GM21576 (cell line): ENCODE results near the gene YKT6.

Source experiments
- ATAC-seq: cut with Tn5 transposase; IDR thresholded peaks from one replicate; pipeline ENCODE4 v1.9.1; 2021; ENCODE audit warnings: mild to moderate bottlenecking, moderate library complexity; ENCODE audit not compliant: unreplicated experiment

YKT6 gene

DNA sequence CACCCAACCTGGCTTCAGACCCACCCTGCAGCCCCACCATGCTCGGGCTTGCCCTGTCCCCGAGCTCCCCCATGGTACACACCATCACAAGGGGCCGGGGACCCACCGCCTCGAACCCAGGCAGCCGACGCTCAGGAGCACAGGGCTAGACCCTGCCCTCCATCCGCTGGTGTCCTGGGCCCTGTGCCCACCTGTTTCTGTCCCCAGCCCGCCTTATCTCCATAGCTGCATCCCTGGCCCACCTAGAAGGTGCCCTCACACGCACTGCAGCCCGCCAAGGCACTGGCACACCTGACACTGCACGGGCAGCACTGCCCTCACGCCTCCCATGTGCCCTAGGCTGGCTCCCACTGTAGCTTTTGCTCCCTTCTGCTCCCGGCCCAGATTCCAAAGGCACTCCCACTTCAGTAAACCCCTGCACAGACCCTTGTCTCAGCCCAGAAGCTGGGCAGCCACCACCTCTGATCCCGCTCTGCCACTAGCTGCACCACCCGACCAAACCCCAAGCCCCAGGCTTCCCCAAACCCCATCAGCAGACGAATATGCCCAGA, 17.1 kb downstream of the YKT6 start:
- ATAC-seq, result no peak

DNA sequence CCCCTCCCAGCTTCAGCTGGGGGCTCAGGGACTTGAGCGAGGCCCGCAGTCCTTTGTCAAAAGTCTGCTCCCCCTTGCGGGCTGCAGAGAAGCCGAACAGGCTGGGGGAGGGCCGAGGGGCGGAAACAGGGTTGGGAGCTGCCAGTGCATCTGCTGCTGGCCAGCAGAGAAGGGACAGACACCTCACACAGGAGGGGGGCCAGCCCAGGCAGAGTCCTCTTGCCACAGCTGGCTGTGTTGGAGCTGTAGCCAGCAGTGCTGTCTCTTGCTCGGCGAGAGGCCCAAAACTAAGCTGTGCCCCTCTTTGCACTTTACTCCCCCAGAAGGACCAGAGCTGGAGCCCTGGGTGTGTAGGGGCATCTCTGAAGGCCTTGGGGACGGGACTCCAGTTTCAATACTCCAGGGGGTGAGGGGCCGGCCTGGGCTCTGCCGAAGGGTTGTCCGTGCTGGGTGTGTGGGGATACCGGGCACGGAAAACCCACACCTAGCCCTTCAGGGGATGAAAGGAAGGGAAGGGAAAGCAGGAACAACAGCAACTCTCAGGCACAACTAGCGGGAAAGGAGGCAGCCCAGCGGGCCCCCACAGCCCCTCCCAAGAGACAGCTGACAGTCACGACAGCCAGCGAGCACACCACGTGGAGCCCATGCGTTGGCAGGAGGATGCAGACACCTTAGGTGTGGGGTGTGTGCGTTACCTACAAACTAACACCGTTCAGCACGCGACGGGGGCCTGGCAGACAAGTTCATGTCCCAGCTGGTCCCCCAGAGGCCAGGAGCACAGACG, 17.8 kb downstream of the YKT6 start:
- no peak for ATAC-seq

GRCh38 chr7:44219371-44220045, 18.7 kb downstream of the YKT6 start:
- ATAC-seq, result no peak

GRCh38 chr7:44220046-44220357, 19.2 kb downstream of the YKT6 start:
- ATAC-seq, result no peak

DNA sequence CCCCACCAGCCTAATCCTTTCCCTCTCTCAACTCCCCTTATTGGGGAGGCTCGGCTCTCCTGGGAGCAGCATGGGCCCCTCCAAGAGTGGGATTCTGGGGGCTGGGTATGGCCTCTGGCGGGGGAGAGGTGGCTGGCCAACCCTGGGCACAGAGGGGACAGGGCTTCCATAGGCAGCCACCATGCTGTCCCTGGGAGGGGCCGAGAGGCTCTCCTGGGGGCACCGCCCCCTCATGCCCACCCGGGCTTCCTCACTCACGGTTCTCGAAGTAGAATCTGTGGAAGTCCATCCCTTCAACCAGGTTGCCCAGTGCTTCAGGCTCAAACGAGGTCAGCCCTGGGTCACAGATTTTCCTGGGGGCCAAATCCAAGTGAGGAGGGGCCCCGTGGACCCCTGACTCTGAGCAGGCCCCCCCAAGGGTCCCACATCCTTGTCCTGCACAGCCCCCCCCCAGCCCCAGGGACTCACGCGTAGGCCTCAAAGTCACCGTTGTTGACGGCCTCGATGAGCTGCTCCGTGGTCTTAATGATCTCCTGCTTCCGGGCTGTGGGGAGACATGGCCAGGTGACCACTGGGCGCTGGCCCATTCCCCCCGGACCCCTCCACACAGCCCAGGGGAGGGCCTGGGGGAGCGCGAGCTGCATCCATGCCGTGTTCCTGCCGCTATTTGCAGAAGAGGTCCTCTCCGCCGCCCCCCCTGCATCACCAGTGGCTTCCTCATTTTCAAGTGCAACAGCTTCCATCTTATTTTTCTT, 19.8 kb downstream of the YKT6 start:
- ATAC-seq, result no peak

GRCh38 chr7:44221231-44221791, 20.5 kb downstream of the YKT6 start:
- no peak for ATAC-seq

DNA sequence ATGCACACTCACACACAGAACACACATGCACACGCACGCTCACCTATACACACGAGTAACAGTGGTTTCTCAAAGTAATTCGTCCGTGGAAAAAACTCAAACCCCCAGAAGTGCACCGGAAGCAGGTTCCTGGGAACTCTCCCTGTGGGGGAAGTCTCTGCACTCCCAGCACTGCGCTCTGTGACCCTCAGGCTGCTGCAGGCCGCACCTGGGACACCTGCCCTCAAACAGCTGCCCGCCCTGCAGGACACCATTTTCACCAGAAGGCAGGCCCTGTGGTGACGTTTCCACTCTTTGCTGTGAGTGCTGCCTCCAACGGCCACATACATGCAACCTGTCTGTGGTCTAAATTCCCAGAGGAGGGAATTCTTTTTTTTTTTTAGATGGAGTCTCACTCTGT, 21.3 kb downstream of the YKT6 start:
- ATAC-seq, result no peak

DNA sequence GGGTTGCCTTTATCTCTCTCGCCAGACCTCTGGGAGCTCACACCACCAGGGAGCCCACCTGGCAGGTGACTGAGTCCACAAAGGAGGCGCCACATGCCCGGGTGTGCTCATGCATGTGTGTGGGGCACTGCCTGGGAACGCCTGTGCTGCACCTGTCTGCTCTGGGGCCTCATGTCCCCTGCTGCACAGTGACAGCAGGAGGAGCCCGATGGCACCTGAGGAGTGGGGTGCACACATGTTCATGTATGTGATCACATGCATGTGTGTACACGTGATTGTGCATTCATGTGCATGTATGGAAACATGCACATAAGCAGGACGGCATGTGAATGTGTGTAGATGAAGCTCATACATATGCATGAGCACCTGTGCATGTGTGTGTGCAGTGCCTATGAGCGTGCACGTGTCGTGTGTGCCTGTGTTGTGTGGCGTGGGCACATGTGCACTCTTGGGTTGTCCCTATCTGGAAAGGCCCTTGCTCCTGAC, 22.0 kb downstream of the YKT6 start:
- ATAC-seq, result no peak

DNA sequence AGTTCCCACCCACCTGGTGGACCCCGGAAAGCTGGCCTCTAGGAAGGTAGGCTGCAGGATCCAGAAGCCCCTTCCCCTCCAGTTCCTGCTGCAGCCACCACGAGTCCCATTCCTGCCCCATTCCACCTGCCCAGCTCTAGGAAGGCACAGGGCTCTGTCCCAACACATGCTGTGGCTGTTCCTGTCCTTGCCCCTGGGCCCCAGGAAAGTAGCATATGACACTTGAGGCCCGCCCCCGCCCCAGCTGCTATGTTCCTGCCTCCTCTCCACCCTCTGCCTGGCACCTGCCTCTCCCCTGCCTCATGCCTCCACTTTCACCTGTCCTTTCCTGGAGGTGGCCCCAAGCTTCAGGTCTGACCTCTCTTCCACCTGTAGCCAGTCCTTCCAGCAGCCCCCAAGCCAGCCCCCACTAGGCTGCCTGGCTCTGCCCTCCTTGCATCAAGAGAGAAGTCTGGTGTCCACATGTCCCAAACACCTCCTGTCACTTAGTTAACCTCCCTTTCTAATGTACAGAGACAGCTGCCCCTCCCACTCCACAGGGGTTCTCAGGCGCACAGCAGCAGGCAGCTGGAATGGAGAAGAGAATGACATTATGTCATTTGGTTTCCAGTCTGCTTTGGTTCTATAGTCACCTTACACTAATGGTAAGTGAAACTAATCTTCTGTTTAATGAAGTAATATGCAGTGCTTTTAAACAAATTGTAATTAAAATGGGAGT, 22.7 kb downstream of the YKT6 start:
- no peak for ATAC-seq

- ATAC-seq, result no peak
These were observed 23.5 kb downstream of the YKT6 start for GRCh38 chr7:44224080-44224973.

DNA sequence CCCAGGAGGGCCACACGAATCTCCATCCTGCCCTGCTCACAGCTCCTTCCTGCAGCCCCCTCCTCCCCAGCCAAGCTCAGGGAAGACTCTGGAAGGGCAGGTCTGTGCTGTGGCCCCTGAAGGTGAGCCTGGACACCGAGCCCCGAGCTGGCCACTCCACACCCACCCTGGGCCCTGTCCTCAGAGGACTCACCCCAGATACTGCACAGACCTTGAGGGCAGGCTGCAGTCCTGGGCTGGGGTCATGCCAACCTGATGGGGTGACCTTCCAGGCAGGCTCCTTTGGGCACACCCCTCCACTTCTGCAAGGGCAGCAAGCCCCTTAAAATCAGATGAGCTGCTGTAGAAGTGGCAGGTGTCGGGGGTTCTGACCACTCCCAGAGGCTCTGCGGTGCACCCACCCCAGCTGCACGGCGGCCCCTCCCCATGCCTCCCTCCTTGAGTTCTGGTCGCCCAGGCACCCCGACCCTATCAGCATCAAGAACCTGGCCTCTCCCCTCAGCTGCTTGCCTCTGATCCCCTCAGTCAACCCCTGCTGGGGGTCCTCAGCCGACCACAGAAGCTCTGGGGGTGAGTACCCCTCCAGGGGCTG, 24.3 kb downstream of the YKT6 start:
- no peak for ATAC-seq

DNA sequence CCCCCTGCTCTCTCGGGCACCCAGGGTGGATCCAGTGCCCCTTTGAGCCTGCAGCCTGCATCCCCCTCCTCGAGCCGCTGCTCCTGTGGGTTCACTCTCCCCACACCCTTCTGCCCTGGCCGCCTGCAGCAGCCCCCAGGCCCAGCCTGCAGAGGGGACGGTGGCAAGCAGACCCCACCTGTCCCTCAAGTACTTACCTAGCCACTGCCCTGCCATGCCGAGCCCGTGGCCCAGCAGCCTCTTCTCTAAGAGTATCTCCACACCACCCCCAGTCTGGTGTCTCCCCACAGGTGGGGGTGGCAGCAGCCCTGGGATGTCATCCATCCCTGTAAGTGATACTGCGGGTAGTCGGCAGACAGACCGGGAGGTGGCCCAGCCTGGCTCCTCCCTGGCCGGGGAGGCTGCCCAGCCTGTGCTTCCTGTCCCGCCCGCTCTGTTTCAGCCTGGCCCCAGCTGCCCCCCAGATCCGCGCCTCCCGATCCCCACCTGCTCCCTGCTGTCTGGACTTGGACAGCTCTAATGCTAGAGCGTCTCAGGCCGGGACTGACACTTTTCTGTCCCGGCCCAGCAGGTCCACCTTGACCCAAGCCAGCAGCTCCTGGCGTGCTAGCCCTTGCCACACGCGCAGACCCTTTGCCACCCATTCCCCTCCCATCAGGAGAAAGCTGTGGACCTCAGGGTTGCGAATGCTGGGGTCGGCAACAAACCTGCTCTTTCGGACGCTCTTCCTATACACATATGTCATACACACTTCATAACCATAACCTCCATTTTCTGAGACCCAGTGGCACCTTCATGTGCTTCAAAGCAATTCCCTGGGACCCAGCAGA, 25.0 kb downstream of the YKT6 start:
- no peak for ATAC-seq

GRCh38 chr7:44226396-44226753, 25.6 kb downstream of the YKT6 start:
- ATAC-seq, result no peak

DNA sequence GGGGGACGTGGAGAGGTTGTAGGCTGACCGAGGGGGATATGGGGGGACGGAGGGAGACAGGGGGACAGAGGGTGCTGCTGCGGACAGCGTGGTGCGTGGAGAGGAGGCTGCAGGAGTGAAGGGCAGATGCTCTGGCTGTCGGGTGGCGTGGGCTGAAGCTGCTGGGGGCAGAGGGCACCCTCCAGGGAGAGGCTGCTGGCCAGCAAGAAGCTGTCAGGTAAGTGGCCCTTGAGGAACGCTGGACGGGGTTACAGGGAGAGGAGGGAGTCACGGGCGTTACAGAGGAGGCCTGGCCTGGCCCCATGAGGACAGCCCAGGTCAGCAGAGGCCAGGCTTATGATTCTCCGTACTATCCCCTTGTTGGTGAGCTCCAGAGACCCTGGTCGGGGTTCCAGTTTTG, 27.1 kb downstream of the YKT6 start:
- no peak for ATAC-seq

- no peak for ATAC-seq
These were observed 28.0 kb downstream of the YKT6 start for GRCh38 chr7:44228571-44229350.

DNA sequence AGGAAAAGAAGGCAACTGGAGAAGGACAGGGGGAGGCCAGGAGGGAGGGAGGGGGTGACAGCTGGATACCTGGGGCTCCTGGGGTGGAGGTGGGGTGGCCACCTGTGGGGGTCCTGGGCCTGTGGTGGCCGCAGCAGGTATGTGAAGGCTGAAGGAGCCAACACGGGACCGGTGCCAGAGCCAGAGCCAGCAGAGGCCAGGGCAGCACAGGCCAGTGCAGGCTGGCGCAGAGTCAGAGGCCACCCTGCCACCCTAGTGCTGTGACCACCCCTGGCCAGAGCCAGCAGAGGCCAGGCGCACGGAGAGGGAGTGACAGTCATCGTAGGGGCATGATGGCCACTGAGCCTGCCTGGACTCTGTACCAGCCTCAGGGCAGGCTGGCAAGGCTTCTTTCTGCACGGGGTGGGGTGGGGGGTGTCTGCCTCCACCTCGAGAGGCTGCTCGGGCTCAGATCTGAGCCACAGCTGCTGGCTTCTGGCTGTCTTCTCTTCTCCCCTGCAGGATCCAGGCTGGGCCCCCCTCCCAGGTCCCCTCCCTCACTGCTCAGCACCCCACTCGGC, 28.8 kb downstream of the YKT6 start:
- ATAC-seq, result no peak

GRCh38 chr7:44230286-44230685, 29.5 kb downstream of the YKT6 start:
- ATAC-seq, result no peak
